Endothelial cell of umbilical vein (primary cell): Measurements from ENCODE around the gene SIPA1L3. TPM values are rescaled to one million over a fixed set of nuclear protein-coding genes. Genes with fewer than 3 reads are reported as not detected.

Source experiments
- BruUV-seq: library from RNA; stranded (reverse); fragments of 400-500 nt; replicated peaks from 2 replicates; lab custom pipeline; 2021; lab: Mats Ljungman, UMichigan
- CTCF ChIA-PET: fragments of 300-600, 350-600 bp; sonication (Branson Sonifier 250); formaldehyde crosslinking; loops from one replicate; lab custom pipeline; 2021; ENCODE audit warnings: antibody characterized with exemption, inconsistent platforms; lab: Charles Lee
- POLR2A ChIA-PET: fragments of 300-600, 350-600 bp; sonication (Branson Sonifier 250); formaldehyde crosslinking; loops from one replicate; lab custom pipeline; 2021; ENCODE audit warnings: antibody characterized with exemption, inconsistent platforms; lab: Charles Lee
- DNase-seq: peaks from one replicate; pipeline ENCODE4 v3.0.0-alpha.2; 2011; ENCODE audit warnings: low read depth, low spot score
- FAIRE-seq: peaks from 2 replicates; lab custom pipeline; 2011; peaks lifted over from hg19 to GRCh38; lab: Jason Lieb, UNC
- H2AFZ ChIP-seq: 2 replicates; pipeline ENCODE4 v1.6.0; 2012; ENCODE audit warnings: low read depth, low read length, control low read depth, inconsistent platforms
- H3K27ac ChIP-seq: 2 replicates; pipeline ENCODE4 v1.5.1; 2011; ENCODE audit warnings: low read depth, mild to moderate bottlenecking, control low read depth, low read length, moderate library complexity; ENCODE audit not compliant: insufficient read depth
- H3K27me3 ChIP-seq, 2 experiments: 2 replicates each; pipeline versions ENCODE4 v1.6.0 to v1.6.1; 2011; ENCODE audit warnings: low read length in 2 of 2, mixed read lengths in 1 of 2; ENCODE audit not compliant: control insufficient read depth in 2 of 2, insufficient read depth in 2 of 2
- H3K36me3 ChIP-seq, 2 experiments: 2 replicates in 1 of 2; 3 replicates in 1 of 2; pipeline ENCODE4 v1.5.1; 2011; ENCODE audit warnings: low read length in 2 of 2, mild to moderate bottlenecking in 1 of 2, moderate library complexity in 1 of 2; ENCODE audit not compliant: control insufficient read depth in 2 of 2, insufficient read depth in 2 of 2; ENCODE audit errors: extremely low read depth in 1 of 2
- H3K4me1 ChIP-seq: 3 replicates; pipeline ENCODE4 v1.5.1; 2011; ENCODE audit warnings: mild to moderate bottlenecking, low read length; ENCODE audit not compliant: control insufficient read depth, insufficient read depth; ENCODE audit errors: extremely low read depth
- H3K4me2 ChIP-seq: 2 replicates; pipeline ENCODE4 v1.6.1; 2011; ENCODE audit warnings: low read length, control low read depth, mixed read lengths; ENCODE audit not compliant: insufficient read depth
- H3K4me3 ChIP-seq, 3 experiments: fragments of 200-600 bp in 1 of 3; sonication (generic), shearing (Covaris generic) in 1 of 3; replicated peaks in 1 of 3; 2 replicates each; pipeline ENCODE4 v1.5.1; 2011 to 2016; ENCODE audit warnings: control low read depth in 3 of 3, low read length in 3 of 3, mild to moderate bottlenecking in 2 of 3, inconsistent platforms in 1 of 3, low read depth in 1 of 3, moderate library complexity in 1 of 3; ENCODE audit not compliant: insufficient read depth in 1 of 3
- H3K79me2 ChIP-seq: 2 replicates; pipeline ENCODE4 v1.6.0; 2012; ENCODE audit warnings: low read length, inconsistent platforms; ENCODE audit not compliant: control insufficient read depth, insufficient read depth
- H3K9ac ChIP-seq: replicated peaks from 2 replicates; pipeline ENCODE3; 2011; ENCODE audit warnings: low read length, control low read depth; ENCODE audit not compliant: insufficient read depth; ENCODE audit errors: extremely low read depth
- H3K9me1 ChIP-seq: replicated peaks from 3 replicates; pipeline ENCODE4 v1.6.0; 2011; ENCODE audit warnings: mild to moderate bottlenecking, low read length; ENCODE audit not compliant: control insufficient read depth, insufficient read depth; ENCODE audit errors: extremely low read depth
- H3K9me3 ChIP-seq: replicated peaks from 2 replicates; pipeline ENCODE4 v1.5.1; 2012; ENCODE audit warnings: low read length, inconsistent platforms; ENCODE audit not compliant: control insufficient read depth, insufficient read depth
- H4K20me1 ChIP-seq: replicated peaks from 2 replicates; pipeline ENCODE3; 2011; ENCODE audit warnings: mild to moderate bottlenecking, low read length; ENCODE audit not compliant: control insufficient read depth, insufficient read depth; ENCODE audit errors: extremely low read depth
- EZH2 ChIP-seq: IDR thresholded peaks from 2 replicates; pipeline ENCODE4 v1.6.1; 2012; ENCODE audit warnings: borderline replicate concordance, low read depth, mild to moderate bottlenecking, moderate library complexity, low read length, inconsistent platforms; ENCODE audit not compliant: severe bottlenecking
- FOS ChIP-seq: IDR thresholded peaks from 2 replicates; pipeline ENCODE4 v1.6.1; 2011; ENCODE audit warnings: mild to moderate bottlenecking, low read length, moderate library complexity, borderline replicate concordance; ENCODE audit not compliant: insufficient read depth
- GATA2 ChIP-seq: IDR thresholded peaks from 2 replicates; pipeline ENCODE4 v1.7.0; 2011; ENCODE audit warnings: low read depth, mild to moderate bottlenecking, moderate library complexity, mixed read lengths, low read length; ENCODE audit not compliant: insufficient read length, insufficient read depth
- JUN ChIP-seq: IDR thresholded peaks from 2 replicates; pipeline ENCODE4 v1.6.1; 2011; ENCODE audit warnings: borderline replicate concordance, low read depth; ENCODE audit not compliant: insufficient read length, insufficient read depth
- MYC ChIP-seq: IDR thresholded peaks from one replicate; pipeline ENCODE4 v1.6.1; 2011; ENCODE audit warnings: mild to moderate bottlenecking, low read depth, low read length
- POLR2A ChIP-seq: IDR thresholded peaks from 2 replicates; pipeline ENCODE4 v1.6.1; 2012; ENCODE audit warnings: low read depth, mild to moderate bottlenecking, control low read depth, low read length
- POLR2AphosphoS5 ChIP-seq: IDR thresholded peaks from 2 replicates; pipeline ENCODE4 v1.6.1; 2012; ENCODE audit warnings: low read depth, mild to moderate bottlenecking, control low read depth, low read length, moderate library complexity; ENCODE audit not compliant: insufficient read depth
- dilution Hi-C: fragments of 300-500 bp; cut with MboI; formaldehyde crosslinking; loops from one replicate; pipeline ENCODE4 v1.15.0; 2019; ENCODE audit warnings: low sequenced_read_pairs; ENCODE audit not compliant: extremely low pct_ligation_motif_present
- intact Hi-C: fragments of 100-400 bp; cut with micrococcal nuclease; formaldehyde crosslinking; loops from one replicate; pipeline ENCODE4 v1.10.0; 2022
- polyA plus RNA-seq, 4 experiments: library from polyadenylated mRNA; depleted of rRNA in 3 of 4; stranded (reverse) in 3 of 4; unstranded in 1 of 4; fragments of >200 nt; gene quantifications; 2 replicates each; pipeline versions ENCODE4 v1.2.1 to v1.2.3, GENCODE V29; 2011 to 2012; ENCODE audit warnings: missing spikeins in 1 of 4
- total RNA-seq: library from RNA; stranded (reverse); gene quantifications from 2 replicates; pipeline ENCODE4 v1.2.3, GENCODE V29; 2021
- TF ChIP-seq, protein P1 (sequence below): IDR thresholded peaks from 2 replicates; pipeline ENCODE4 v1.6.1; 2011; ENCODE audit not compliant: insufficient read depth, insufficient read length
- TF ChIP-seq, protein P2 (sequence below), 2 donors: IDR thresholded peaks; 1 replicate in 1 of 2; 2 replicates in 1 of 2; pipeline ENCODE4 v1.5.1; 2011; ENCODE audit warnings: low read length in 2 of 2, mild to moderate bottlenecking in 2 of 2, moderate library complexity in 2 of 2, control low read depth in 1 of 2, inconsistent platforms in 1 of 2, low read depth in 1 of 2; ENCODE audit not compliant: insufficient read depth in 1 of 2; ENCODE audit errors: extremely low read depth in 1 of 2

Gene SIPA1L3
- total and polyA plus RNA-seq, 2 donors (not counting 3 experiments of a cell fraction or from before 2014, with no cell fraction given), result 14.2 to 47.2 TPM

DNA sequence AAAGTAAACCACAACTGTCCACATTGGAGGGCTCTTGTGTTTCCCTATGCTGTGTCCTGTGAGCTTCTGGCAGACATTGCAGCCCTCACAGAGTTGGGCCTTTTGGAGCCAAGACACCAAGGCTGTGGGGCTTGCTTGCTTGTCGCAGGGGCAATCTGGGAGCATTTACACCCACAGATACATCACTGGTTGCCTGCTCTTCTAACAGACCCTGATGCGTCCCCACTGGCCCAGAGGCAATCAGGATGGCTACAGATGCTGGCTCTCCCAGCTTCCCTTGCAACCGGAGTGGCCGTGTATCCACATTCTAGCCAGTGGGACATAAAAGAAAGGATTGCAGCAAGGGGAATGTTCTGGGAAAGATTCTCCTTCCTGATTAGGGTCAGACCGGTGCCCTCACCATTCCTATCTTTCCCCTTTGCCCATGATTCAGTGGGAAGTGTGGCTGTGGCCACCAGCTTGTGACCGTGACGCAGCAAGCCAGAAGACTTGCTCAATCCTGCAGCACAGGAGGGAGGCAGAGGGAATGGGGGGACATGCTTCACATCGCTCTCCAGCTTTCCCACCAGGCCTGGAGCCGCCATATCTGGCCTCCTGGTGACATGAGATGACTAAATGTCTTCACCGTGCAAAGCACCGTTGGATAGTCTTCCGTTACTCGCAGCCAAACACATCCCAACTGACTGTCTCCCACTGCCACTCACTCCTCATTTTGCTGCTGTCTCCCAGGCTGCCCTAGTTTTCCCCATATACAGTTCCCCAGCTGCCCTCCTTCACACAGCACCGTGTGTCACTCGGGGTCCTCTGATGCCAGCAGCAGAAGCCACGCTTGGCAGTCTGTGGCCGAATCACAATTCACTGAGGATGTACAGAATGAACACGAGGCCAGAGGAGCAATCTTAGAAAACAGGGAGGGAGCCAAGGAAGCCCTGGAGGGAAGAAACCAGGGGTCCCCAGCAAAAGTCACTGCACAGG, 166.1 kb downstream of the SIPA1L3 start:
- BruUV-seq, result no TSS peak
- intact Hi-C loops (no loop called here), dilution Hi-C loops (no loop called here)
- no peaks in the 10 kb centered on the region for H3K9me3 ChIP-seq
- H3K4me1 ChIP-seq, result peaks cover 6% of the 10 kb centered on the region
- peaks cover 0 to 1% of the 10 kb centered on the region in 2 experiments for H3K36me3 ChIP-seq
- H3K4me3 ChIP-seq, result no peak overlapping the region
- H3K27ac ChIP-seq, result no peak overlapping the region
- H3K27me3 ChIP-seq, result no peaks in the 10 kb centered on the region
- H2AFZ ChIP-seq, result no peak overlapping the region
- no peak for FAIRE-seq
- H3K9me1 ChIP-seq, result no peaks in the 10 kb centered on the region
- no peak overlapping the region for H3K9ac ChIP-seq
- no peaks in the 10 kb centered on the region for H3K79me2 ChIP-seq
- TF ChIP-seq EZH2, result no peak
- TF ChIP-seq POLR2A, result no peak
- no peak for TF ChIP-seq JUN
- TF ChIP-seq, protein P1, sequence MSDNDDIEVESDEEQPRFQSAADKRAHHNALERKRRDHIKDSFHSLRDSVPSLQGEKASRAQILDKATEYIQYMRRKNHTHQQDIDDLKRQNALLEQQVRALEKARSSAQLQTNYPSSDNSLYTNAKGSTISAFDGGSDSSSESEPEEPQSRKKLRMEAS, result no peak
- TF ChIP-seq GATA2, result no peak
- TF ChIP-seq MYC, result no peak
- TF ChIP-seq FOS, result no peak
- TF ChIP-seq POLR2AphosphoS5, result no peak
- TF ChIP-seq, protein P2, sequence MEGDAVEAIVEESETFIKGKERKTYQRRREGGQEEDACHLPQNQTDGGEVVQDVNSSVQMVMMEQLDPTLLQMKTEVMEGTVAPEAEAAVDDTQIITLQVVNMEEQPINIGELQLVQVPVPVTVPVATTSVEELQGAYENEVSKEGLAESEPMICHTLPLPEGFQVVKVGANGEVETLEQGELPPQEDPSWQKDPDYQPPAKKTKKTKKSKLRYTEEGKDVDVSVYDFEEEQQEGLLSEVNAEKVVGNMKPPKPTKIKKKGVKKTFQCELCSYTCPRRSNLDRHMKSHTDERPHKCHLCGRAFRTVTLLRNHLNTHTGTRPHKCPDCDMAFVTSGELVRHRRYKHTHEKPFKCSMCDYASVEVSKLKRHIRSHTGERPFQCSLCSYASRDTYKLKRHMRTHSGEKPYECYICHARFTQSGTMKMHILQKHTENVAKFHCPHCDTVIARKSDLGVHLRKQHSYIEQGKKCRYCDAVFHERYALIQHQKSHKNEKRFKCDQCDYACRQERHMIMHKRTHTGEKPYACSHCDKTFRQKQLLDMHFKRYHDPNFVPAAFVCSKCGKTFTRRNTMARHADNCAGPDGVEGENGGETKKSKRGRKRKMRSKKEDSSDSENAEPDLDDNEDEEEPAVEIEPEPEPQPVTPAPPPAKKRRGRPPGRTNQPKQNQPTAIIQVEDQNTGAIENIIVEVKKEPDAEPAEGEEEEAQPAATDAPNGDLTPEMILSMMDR (IDR thresholded peaks at IDR 0.05; ENCODE audit: extremely low read depth in 1 of 2, insufficient read depth in 1 of 2, low read depth in 1 of 2, low read length in 2 of 2), result no peak
- no peak for DNase-seq
- no peaks in the 10 kb centered on the region for H4K20me1 ChIP-seq
- POLR2A ChIA-PET, result no interaction called here
- CTCF ChIA-PET, result interaction anchor here (0.6 kb wide), 1 partner anchor 170 kb away, joined by 3 read pairs; no protein-coding TSS in a partner anchor
- H3K4me2 ChIP-seq, result no peak overlapping the region
